ENCODE measurements around the gene CLSTN2.

Gene CLSTN2

DNA sequence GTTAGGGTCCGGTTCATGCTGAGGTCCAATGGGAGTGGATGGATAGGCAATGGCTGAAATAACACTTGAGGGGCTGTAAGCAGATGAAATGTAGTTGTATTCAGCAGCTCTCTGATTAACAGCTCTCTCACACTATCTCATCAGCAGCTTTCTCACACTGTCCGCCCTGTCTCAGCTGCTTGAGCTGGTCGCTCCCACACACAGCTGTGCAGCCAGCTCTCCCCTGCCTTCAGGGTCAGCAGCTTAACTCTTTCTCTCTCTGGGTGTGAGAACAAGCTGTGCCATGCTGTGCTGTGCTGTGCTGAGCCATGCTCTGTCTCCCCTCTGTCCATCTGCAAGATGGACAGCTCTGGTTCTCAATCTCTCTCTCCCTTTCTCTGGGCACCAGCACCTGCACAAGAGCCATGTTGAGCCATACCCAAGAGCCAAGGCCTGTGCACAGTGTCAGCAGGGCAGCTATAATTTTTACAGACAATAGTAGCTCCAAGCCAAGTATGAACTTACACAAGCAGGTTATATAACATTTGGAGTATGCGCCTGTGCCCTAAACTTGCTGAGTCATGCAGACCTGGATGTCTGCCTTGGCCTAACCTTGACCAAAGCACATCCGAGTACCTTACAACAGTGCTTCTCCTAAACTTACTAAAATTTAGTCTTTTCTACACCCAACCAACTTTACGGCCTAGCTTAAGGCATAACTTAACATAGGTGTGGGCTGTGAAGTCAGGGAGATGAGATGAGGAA is 451.5 kb downstream of the CLSTN2 start:
- no peak for DNase-seq (ENCODE audit: low read depth, low spot score)
- H3K4me3 ChIP-seq (ENCODE audit: low read depth, low read length) = no peak overlapping the region
- TF ChIP-seq, protein P1, sequence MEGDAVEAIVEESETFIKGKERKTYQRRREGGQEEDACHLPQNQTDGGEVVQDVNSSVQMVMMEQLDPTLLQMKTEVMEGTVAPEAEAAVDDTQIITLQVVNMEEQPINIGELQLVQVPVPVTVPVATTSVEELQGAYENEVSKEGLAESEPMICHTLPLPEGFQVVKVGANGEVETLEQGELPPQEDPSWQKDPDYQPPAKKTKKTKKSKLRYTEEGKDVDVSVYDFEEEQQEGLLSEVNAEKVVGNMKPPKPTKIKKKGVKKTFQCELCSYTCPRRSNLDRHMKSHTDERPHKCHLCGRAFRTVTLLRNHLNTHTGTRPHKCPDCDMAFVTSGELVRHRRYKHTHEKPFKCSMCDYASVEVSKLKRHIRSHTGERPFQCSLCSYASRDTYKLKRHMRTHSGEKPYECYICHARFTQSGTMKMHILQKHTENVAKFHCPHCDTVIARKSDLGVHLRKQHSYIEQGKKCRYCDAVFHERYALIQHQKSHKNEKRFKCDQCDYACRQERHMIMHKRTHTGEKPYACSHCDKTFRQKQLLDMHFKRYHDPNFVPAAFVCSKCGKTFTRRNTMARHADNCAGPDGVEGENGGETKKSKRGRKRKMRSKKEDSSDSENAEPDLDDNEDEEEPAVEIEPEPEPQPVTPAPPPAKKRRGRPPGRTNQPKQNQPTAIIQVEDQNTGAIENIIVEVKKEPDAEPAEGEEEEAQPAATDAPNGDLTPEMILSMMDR (IDR thresholded peaks at IDR 0.05; ENCODE audit: insufficient read depth, low read length, missing control alignments) = no peak
- CTCF ChIA-PET = interaction anchor here (0.8 kb wide), 1 partner anchor 21 kb away, joined by 3 read pairs; no protein-coding TSS in a partner anchor
- POLR2A ChIA-PET = no interaction called here

DNA sequence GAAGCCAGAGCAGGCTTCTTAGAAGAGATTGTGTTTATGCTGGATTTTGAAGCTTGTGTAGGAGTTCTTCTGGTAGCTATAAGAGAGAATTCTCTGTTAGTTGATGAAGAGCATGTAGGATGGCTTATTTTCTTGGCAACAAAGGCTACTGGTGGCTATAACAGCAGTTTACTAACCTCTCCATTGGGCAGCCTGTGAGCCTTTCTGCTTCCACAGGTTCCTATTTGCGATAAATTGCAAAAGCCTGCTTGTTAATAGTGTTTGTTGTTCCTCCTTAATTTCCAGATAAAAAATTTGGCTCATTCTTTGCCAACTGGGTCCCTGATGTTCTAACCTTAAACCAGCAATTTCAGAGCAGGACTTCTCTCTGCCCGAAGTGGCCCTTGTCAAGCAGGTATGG is 452.3 kb downstream of the CLSTN2 start:
- no peak for DNase-seq (ENCODE audit: low read depth, low spot score)
- CTCF ChIA-PET = interaction anchor here (0.8 kb wide), 1 partner anchor 21 kb away, joined by 3 read pairs; no protein-coding TSS in a partner anchor
- no peak overlapping the region for H3K4me3 ChIP-seq (ENCODE audit: low read depth, low read length)
- POLR2A ChIA-PET = no interaction called here
- TF ChIP-seq, protein P1 (IDR thresholded peaks at IDR 0.05; ENCODE audit: insufficient read depth, low read length, missing control alignments) = no peak

DNA sequence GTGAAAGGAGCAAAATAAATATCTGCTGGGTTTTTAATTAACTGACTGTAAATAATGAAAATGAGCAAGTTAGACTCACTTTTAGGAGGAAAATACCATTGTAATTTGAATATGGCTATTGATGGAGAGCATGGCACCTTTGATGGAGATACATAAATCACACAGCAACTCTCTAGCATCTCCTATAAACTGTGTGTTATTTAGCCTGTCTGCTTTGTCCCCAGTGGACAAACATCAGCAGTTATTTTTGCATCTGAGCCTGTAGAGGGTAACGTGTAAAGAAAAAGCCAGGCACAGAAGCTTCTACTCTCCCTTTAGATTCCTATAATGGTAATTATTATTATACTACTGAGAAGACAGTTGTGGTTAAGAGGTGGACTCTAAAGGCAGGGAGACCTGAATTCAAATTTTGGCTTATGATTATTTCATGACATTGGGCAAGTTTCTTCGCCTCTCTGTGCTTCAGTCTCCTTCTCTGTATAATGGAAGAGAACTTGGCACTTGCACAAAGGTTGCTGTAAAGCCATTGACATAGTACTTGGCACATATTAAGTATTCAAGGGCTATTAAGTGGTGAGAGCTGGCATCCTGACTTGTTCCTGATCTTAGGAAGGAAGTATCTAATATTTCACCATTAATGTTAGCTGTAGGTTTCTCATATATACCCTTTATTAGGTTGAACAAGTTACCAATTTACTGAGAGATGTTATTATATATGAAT is 453.4 kb downstream of the CLSTN2 start:
- no peak for DNase-seq (ENCODE audit: low read depth, low spot score)
- no peak overlapping the region for H3K4me3 ChIP-seq (ENCODE audit: low read depth, low read length)
- ChIA-PET CTCF (no interaction called here), POLR2A (no interaction called here)
- TF ChIP-seq, protein P1 (IDR thresholded peaks at IDR 0.05; ENCODE audit: insufficient read depth, low read length, missing control alignments) = no peak

DNA sequence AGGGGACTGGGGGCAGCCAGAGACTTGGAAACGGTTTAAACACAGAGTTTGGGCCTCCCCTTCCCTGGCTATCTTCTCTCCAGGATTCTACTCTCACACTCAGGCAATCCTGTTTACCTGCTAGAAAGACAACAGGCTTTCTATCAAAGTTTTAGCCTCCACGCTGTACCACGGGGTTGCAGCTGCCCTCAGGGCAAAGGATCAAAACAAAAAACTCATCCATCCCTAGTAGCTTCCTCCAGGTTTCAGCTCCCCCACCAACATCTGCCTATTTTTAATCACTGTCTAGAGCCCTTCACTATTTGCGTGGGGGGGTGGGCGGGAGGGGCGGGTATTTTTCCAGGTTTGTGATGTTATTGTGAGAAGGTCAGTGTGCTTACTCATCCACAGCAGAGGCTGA is 456.1 kb downstream of the CLSTN2 start:
- TF ChIP-seq, protein P1 (IDR thresholded peaks at IDR 0.05; ENCODE audit: insufficient read depth, low read length, missing control alignments) = no peak
- no peak overlapping the region for H3K4me3 ChIP-seq (ENCODE audit: low read depth, low read length)
- no peak for DNase-seq (ENCODE audit: low read depth, low spot score)
- ChIA-PET CTCF (no interaction called here), POLR2A (no interaction called here)

DNA sequence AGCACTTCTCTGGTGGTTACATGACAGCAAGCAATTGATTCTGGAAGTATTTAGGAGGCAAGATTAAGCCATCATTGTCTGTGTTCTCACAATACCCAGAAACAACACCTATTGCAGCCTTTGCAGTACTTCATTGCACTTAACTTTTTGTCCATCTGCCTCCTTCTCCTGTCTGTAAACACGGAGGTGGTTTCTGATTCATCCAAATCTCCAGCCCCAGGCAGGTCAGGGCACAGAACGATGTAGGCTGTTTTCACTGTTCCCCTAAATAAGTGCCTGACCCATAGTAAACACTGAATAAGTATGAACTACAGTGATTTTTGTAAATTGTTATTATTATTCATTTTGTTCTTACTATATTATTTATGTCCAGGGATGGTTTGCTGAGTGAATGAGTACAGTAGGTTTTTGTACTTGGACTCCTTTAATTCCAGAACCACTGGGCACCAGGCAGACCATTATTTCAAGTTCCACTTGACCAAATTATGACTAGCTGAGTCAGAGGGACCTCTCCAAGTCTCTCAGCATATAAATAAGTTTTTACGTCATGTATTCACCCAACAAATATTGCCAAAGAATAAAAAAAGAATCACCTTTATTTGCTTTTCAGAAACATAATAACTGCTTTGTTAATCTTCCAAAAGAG is 459.6 kb downstream of the CLSTN2 start:
- DNase-seq (ENCODE audit: low read depth, low spot score) = no peak
- POLR2A ChIA-PET = no interaction called here
- TF ChIP-seq, protein P1 (IDR thresholded peaks at IDR 0.05; ENCODE audit: insufficient read depth, low read length, missing control alignments) = no peak
- no peak overlapping the region for H3K4me3 ChIP-seq (ENCODE audit: low read depth, low read length)
- CTCF ChIA-PET = no interaction called here

Measured in AG04449 (cell line).